ENCODE measurements around the gene SEMA5B.

GRCh38 chr3:122916084-122916483, 111.5 kb downstream of the SEMA5B start:
- TF ChIP-seq POLR2A (IDR thresholded peaks at IDR 0.05) (no peak), CTCF (IDR thresholded peaks at IDR 0.05) (no peak), POLR2AphosphoS5 (IDR thresholded peaks at IDR 0.05) (no peak)

Data from breast epithelium (tissue), 3 donors.